HEK293 (cell line): ENCODE results near the gene PARP15.

Experiments used
- CTCF ChIP-seq: fragments of 450-650 bp; formaldehyde crosslinking; IDR thresholded peaks from 2 replicates; pipeline ENCODE4 v1.5.1; 2016; ENCODE audit warnings: missing biosample characterization, missing genetic modification characterization
- KLF1 ChIP-seq: fragments of 450-650 bp; formaldehyde crosslinking; IDR thresholded peaks from 2 replicates; pipeline ENCODE4 v1.5.1; 2016; ENCODE audit warnings: missing biosample characterization, missing genetic modification characterization
- REPIN1 ChIP-seq: fragments of 450-650 bp; formaldehyde crosslinking; IDR thresholded peaks from 2 replicates; pipeline ENCODE4 v1.5.1; 2017; ENCODE audit warnings: missing biosample characterization, missing genetic modification characterization, low read depth
- SP2 ChIP-seq: fragments of 450-650 bp; formaldehyde crosslinking; IDR thresholded peaks from 2 replicates; pipeline ENCODE4 v1.5.1; 2016; ENCODE audit warnings: missing biosample characterization, missing genetic modification characterization
- ZBTB7A ChIP-seq: fragments of 450-650 bp; formaldehyde crosslinking; IDR thresholded peaks from 2 replicates; pipeline ENCODE4 v1.5.1; 2016; ENCODE audit warnings: low read depth, missing biosample characterization, missing genetic modification characterization
- ZNF302 ChIP-seq: fragments of 450-650 bp; formaldehyde crosslinking; IDR thresholded peaks from 2 replicates; pipeline ENCODE4 v1.5.1; 2016; ENCODE audit warnings: missing biosample characterization, missing genetic modification characterization, low read depth
- ZNF513 ChIP-seq: fragments of 450-650 bp; IDR thresholded peaks from 2 replicates; pipeline ENCODE4 v1.5.1; 2018; ENCODE audit warnings: missing biosample characterization, missing genetic modification characterization
- ZNF561 ChIP-seq: fragments of 450-650 bp; IDR thresholded peaks from 2 replicates; pipeline ENCODE4 v1.5.1; 2018; ENCODE audit warnings: missing biosample characterization, missing genetic modification characterization, borderline replicate concordance
- ZNF571 ChIP-seq: fragments of 450-650 bp; formaldehyde crosslinking; IDR thresholded peaks from 2 replicates; pipeline ENCODE4 v1.5.0; 2017; ENCODE audit warnings: missing biosample characterization, missing genetic modification characterization
- ZNF629 ChIP-seq: fragments of 450-650 bp; formaldehyde crosslinking; IDR thresholded peaks from 2 replicates; pipeline ENCODE4 v1.5.1; 2017; ENCODE audit warnings: missing biosample characterization, missing genetic modification characterization

GRCh38 chr3:122681284-122681973, 104.0 kb downstream of the PARP15 start:
- TF ChIP-seq SP2 (tag by site-specific recombination) (no peak), ZNF561 (no peak), CTCF (no peak), ZNF571 (tag by site-specific recombination) (no peak), ZBTB7A (no peak), ZNF629 (no peak), KLF1 (0 out of 2 replicates have a peak, but pooled peaks have one; percentile 11), ZNF513 (tag by site-specific recombination) (no peak), ZNF302 (tag by site-specific recombination) (no peak), REPIN1 (tag by site-specific recombination) (no peak)
